Stomach (tissue), 9 donors: ENCODE data around the gene HSD3B1. TPM values are rescaled to one million over a fixed set of nuclear protein-coding genes. Genes with fewer than 3 reads are reported as not detected.
"Not testable (repeated sequence)": the region's sequence is repeated elsewhere in the genome, so short reads cannot be mapped to it uniquely, and the experiment has no call there.

Source experiments
- DNase-seq, 2 donors: peaks; one replicate each; pipeline versions ENCODE4 v3.0.0 to v3.0.0-alpha.2; 2013 to 2019
- H3K27ac ChIP-seq, 5 donors: fragments of 200-600 bp in 4 of 5; sonication (generic) in 4 of 5; one replicate each; pipeline ENCODE4 v1.5.1; 2013 to 2019; ENCODE audit warnings: mild to moderate bottlenecking in 1 of 5, moderate library complexity in 1 of 5
- H3K27me3 ChIP-seq, 3 donors: fragments of 200-600 bp; sonication (generic); one replicate each; pipeline ENCODE4 v1.5.1; 2017 to 2019; ENCODE audit warnings: mixed run types in 1 of 3
- H3K36me3 ChIP-seq, 4 donors: fragments of 200-600 bp; sonication (generic); 1 replicate in 3 of 4; 2 replicates in 1 of 4; pipeline ENCODE4 v1.5.1; 2016 to 2019
- H3K4me1 ChIP-seq, 4 donors: fragments of 200-600 bp; sonication (generic); one replicate each; pipeline ENCODE4 v1.5.1; 2016 to 2019
- H3K4me3 ChIP-seq, 4 donors: fragments of 200-600 bp; sonication (generic) in 3 of 4; one replicate each; pipeline ENCODE4 v1.5.1; 2016 to 2019; ENCODE audit warnings: mild to moderate bottlenecking in 1 of 4
- H3K9me3 ChIP-seq, 4 donors: fragments of 200-600 bp; sonication (generic); one replicate each; pipeline ENCODE4 v1.5.1; 2016 to 2019
- EP300 ChIP-seq: sonication (generic); formaldehyde crosslinking; IDR thresholded peaks from one replicate; pipeline ENCODE4 v1.6.1; 2017; ENCODE audit warnings: antibody characterized with exemption
- POLR2A ChIP-seq, 4 donors: fragments of 450-650 bp; IDR thresholded peaks; one replicate each; pipeline ENCODE4 v1.6.1; 2016; ENCODE audit warnings: antibody characterized with exemption in 4 of 4, control low read depth in 2 of 4, mild to moderate bottlenecking in 1 of 4, moderate library complexity in 1 of 4
- POLR2AphosphoS5 ChIP-seq, 3 donors: sonication (generic); formaldehyde crosslinking; IDR thresholded peaks; one replicate each; pipeline ENCODE4 v1.6.1; 2016; ENCODE audit warnings: antibody characterized with exemption in 3 of 3
- WGBS, 5 donors: extraction: QIAGEN DNeasy Blood & Tissue Kit in 3 of 5; methylation state at CpG; one replicate each; pipeline versions ENCODE4 v1.1.5 to v1.1.7; 2013 to 2018; 5-methylcytosine and 5-hydroxymethylcytosine counted together
- intact Hi-C: fragments of 100-400 bp; cut with DNase I; formaldehyde crosslinking; loops from one replicate; pipeline ENCODE4 v1.15.1; 2023; ENCODE audit warnings: low total_unique reads
- polyA plus RNA-seq, 3 donors: library from polyadenylated mRNA; stranded (reverse); fragments of 200-250 nt; gene quantifications; one replicate each; pipeline ENCODE4 v1.2.3, GENCODE V29; 2013
- total RNA-seq, 5 donors: library from RNA; depleted of rRNA; stranded (reverse); fragments of >200 nt; gene quantifications; one replicate each; pipeline versions ENCODE4 v1.1.0 to v1.2.3, GENCODE V29; 2014 to 2016
- TF ChIP-seq, protein P1 (sequence below), 7 experiments: fragments of 450-650 bp in 4 of 7; fragments of 200-600 bp in 3 of 7; sonication (generic) in 3 of 7; IDR thresholded peaks; one replicate each; pipeline ENCODE4 v1.5.1; 2016 to 2019; ENCODE audit warnings: antibody characterized with exemption in 7 of 7, control low read depth in 2 of 7, mild to moderate bottlenecking in 1 of 7
- donor health status: healthy with polysubstance abuse.
- donor health status: Bipolar disorder and iron deficiency.
- donor health status: healthy.

Gene HSD3B1
- total and polyA plus RNA-seq, 8 donors, result not detected

DNA sequence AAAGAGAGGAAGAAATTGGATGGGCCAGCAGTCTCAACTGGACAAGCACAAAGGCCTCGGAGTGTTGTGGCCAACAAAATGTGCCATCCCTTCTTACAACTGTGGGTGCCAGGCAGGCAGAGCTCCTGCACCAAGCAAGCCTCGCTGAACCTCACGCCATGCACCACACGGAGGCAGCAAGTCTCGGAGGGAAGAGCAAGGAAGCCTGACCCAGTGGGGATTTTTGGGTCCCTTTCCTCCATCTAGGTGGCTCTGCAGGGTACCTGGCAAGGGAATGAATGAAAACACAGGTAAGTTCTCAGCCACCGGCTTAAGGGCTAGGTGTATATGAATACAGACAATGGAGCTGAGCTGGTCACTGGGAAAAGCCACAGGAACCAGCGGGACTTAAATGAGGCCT, 40.8 kb downstream of the HSD3B1 start:
- Histone ChIP-seq H3K27ac (no peak overlapping the region), H3K4me1 (no peaks in the 10 kb centered on the region), H3K4me3 (no peak overlapping the region), H3K9me3 (no peaks in the 10 kb centered on the region), H3K27me3 (no peaks in the 10 kb centered on the region), H3K36me3 (no peaks in the 10 kb centered on the region)
- intact Hi-C loops, result no loop called here
- TF ChIP-seq, protein P1, sequence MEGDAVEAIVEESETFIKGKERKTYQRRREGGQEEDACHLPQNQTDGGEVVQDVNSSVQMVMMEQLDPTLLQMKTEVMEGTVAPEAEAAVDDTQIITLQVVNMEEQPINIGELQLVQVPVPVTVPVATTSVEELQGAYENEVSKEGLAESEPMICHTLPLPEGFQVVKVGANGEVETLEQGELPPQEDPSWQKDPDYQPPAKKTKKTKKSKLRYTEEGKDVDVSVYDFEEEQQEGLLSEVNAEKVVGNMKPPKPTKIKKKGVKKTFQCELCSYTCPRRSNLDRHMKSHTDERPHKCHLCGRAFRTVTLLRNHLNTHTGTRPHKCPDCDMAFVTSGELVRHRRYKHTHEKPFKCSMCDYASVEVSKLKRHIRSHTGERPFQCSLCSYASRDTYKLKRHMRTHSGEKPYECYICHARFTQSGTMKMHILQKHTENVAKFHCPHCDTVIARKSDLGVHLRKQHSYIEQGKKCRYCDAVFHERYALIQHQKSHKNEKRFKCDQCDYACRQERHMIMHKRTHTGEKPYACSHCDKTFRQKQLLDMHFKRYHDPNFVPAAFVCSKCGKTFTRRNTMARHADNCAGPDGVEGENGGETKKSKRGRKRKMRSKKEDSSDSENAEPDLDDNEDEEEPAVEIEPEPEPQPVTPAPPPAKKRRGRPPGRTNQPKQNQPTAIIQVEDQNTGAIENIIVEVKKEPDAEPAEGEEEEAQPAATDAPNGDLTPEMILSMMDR (IDR thresholded peaks at IDR 0.05), result no peak
- TF ChIP-seq POLR2A (IDR thresholded peaks at IDR 0.05), result no peak
- no peak for TF ChIP-seq EP300
- no peak for TF ChIP-seq POLR2AphosphoS5 (IDR thresholded peaks at IDR 0.05)
- no peak for DNase-seq
- 83 to 95% (median 92%) methylated on average over 7 of the region's 7 CpGs for WGBS, 5 donors

DNA sequence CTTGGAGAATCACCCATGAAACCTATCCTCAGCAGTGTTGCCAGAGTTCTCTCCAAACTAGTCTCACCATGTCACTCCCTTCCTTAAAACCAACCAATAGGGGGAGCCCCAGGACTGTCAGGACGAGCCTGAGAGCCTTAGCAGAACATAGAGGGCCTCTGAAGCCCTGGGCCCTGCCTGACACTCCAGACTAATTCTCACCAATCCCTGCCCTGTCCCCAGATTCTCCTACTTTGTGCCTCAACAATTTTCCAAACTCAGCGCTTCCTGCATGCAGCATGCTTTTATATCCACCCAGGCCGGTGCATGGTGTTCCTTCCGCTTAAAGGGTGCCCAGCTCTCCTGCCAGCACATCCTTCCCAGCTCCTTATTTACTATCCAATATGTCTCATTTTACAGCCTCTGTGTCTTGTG, 42.7 kb downstream of the HSD3B1 start:
- 63 to 68% (median 64%) methylated on average over 4 of the region's 4 CpGs for WGBS, 5 donors
- peaks cover 0 to 15% (median 11%) of the 10 kb centered on the region in 4 donors for H3K4me1 ChIP-seq
- no peaks in the 10 kb centered on the region for H3K36me3 ChIP-seq
- DNase-seq, result peak; percentile 39 to 89
- H3K9me3 ChIP-seq, result no peaks in the 10 kb centered on the region
- H3K27me3 ChIP-seq, result no peaks in the 10 kb centered on the region
- intact Hi-C loops, result no loop called here
- no peak overlapping the region for H3K4me3 ChIP-seq
- H3K27ac ChIP-seq, result no peak overlapping the region
- TF ChIP-seq POLR2AphosphoS5 (IDR thresholded peaks at IDR 0.05) (no peak), POLR2A (IDR thresholded peaks at IDR 0.05) (no peak)
- TF ChIP-seq, protein P1 (IDR thresholded peaks at IDR 0.05), result peak in 3 of 7 experiments; percentile 23 to 33 (median 31)

DNA sequence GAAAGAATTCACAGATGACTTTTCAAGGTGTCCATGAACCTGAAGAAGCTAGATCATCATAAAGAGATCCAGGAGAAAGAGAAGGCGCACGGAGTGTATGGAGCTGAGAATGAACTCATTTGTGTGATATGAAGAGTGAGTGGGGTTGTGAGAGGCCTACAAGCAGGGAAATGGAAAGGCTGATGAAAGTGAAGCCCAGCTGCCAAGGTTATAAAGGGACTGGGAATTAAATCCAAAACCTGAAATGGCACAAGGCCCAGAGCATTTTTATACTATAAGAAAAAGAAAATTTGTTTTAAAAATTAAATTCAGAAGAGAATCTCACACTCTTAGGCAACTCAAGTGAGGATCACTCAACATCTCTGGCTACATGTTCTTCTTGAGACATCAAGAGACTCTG, 43.4 kb downstream of the HSD3B1 start:
- H3K27me3 ChIP-seq, result no peaks in the 10 kb centered on the region
- intact Hi-C loops, result no loop called here
- no peak overlapping the region for H3K27ac ChIP-seq
- no peak for TF ChIP-seq POLR2A (IDR thresholded peaks at IDR 0.05)
- TF ChIP-seq, protein P1 (IDR thresholded peaks at IDR 0.05), result no peak
- no peak for TF ChIP-seq POLR2AphosphoS5 (IDR thresholded peaks at IDR 0.05)
- no peak for TF ChIP-seq EP300
- no peak overlapping the region for H3K4me3 ChIP-seq
- DNase-seq, result no peak
- H3K9me3 ChIP-seq, result no peaks in the 10 kb centered on the region
- 87 to 99% (median 92%) methylated on average over 2 of the region's 2 CpGs for WGBS, 5 donors
- no peaks in the 10 kb centered on the region for H3K36me3 ChIP-seq
- H3K4me1 ChIP-seq, result peaks cover 0 to 15% (median 11%) of the 10 kb centered on the region in 4 donors

DNA sequence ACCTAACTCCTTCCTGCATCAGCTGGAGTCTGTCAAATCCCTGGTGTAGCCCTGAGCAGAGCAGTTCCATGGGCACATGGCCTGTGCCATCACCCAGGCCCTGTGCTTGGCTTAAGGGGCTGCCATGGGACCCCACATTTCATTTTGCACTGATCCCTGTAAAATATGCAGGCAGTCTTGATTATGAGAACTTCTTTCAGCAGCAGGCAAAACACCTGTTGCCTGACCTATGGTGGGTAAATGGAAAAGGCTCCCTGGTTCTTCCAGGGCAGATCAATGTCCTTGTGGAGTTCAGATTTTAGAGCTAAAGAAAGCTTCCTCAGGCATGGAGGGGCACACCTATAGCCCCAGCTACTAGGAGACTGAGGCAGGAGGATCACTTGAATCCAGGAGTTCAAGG, 44.2 kb downstream of the HSD3B1 start:
- no peak for TF ChIP-seq POLR2A (IDR thresholded peaks at IDR 0.05)
- TF ChIP-seq EP300, result no peak
- TF ChIP-seq, protein P1 (IDR thresholded peaks at IDR 0.05), result no peak
- TF ChIP-seq POLR2AphosphoS5 (IDR thresholded peaks at IDR 0.05), result no peak
- Histone ChIP-seq H3K4me3 (no peak overlapping the region), H3K4me1 (peaks cover 0 to 15% (median 11%) of the 10 kb centered on the region in 4 donors), H3K27ac (no peak overlapping the region), H3K36me3 (no peaks in the 10 kb centered on the region), H3K27me3 (no peaks in the 10 kb centered on the region), H3K9me3 (no peaks in the 10 kb centered on the region)
- intact Hi-C loops, result no loop called here
- DNase-seq, result no peak

DNA sequence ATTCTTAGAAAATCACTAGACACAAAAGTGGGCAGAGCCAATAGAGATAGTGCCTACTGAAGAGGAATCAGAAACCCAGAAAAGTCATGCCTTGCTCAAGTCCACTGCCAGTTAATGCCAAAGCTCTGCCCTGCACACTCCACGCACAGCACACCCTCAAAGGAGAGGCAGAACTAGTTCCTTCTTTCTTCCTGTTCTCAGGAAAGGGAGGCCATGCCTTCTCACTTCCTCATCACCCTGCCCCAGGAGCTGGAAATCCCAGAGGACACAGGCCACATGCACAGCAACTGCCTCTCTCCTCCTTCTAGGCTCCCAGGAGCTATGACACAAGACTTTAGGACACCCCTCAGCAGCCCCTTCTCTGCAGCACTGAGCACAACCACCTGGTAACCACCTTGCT, 45.6 kb downstream of the HSD3B1 start:
- not testable (repeated sequence) for H3K27me3 ChIP-seq, H3K9me3 ChIP-seq

DNA sequence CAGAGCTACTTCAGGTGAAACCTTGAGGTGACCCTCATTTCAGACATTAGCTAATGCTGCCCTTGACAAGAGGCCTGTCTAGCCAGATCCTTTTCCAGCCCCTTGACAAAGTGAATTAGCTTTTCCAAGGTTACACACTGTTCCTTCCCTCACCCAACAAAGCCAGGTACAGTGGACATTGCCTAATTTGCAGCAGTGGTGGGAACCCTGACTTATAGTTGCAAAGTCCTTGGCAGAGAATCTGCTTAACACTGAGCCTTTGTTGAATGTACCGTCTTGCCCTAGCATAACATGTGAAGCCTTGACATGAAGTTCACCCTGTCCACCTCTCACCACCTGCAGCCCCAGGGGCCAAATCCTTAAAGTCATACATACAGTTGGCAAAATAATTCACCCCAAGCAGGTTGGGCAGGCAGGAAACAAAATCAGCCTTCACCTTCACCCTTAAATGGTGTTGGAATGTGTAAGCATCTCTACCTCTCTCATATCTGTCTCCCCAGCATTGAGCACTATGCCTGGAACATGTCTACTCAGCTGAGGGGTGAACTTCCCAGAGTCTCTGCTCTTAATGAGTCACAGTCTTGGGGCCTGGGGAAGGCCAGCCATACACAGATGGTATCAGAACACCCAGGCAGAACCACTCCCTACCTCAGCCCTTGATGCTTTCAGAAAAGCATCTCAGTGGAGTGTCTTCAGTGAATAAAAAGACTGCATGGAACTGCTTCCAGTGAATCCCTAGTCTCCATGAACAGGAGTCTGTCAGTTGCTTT, 46.5 kb downstream of the HSD3B1 start:
- H3K4me1 ChIP-seq, result peaks cover 0 to 15% (median 11%) of the 10 kb centered on the region in 4 donors
- DNase-seq, result peak in 1 of 2 donors; percentile 17
- peak overlapping the region in 4 of 5 donors; percentile 2 to 44 (median 12) for H3K27ac ChIP-seq
- H3K4me3 ChIP-seq, intact Hi-C loops, H3K36me3 ChIP-seq, H3K27me3 ChIP-seq, H3K9me3 ChIP-seq: not testable (repeated sequence)
- 32 to 59% (median 46%) methylated on average over 1 of the region's 1 CpG for WGBS, 5 donors

More for the DNA sequence above, 45.6 kb downstream of the HSD3B1 start:
- H3K27ac ChIP-seq, H3K4me3 ChIP-seq, DNase-seq, H3K36me3 ChIP-seq, intact Hi-C loops: not testable (repeated sequence)
- peaks cover 0 to 15% (median 11%) of the 10 kb centered on the region in 4 donors for H3K4me1 ChIP-seq
- 42 to 78% (median 58%) methylated on average over 1 of the region's 1 CpG for WGBS, 5 donors
